K562 (cell line): ENCODE data around the gene FASTK. TPM values are rescaled to one million over a fixed set of nuclear protein-coding genes. Genes with fewer than 3 reads are reported as not detected.
A peak's percentile ranks its signal among the peaks of the same experiment; 100 is the strongest.

Source experiments
- ARID1B ChIP-seq: fragments of 450-650 bp; IDR thresholded peaks from 2 replicates; pipeline ENCODE4 v1.6.1; 2016; ENCODE audit warnings: antibody characterized with exemption, mild to moderate bottlenecking, inconsistent platforms
- BRD9 ChIP-seq: fragments of 450-650 bp; IDR thresholded peaks from 2 replicates; pipeline ENCODE4 v1.6.1; 2018; ENCODE audit warnings: low read depth; ENCODE audit not compliant: partially characterized antibody
- CHCHD3 ChIP-seq: fragments of 250-450 bp; sonication (Bioruptor Pico); IDR thresholded peaks from 2 replicates; pipeline ENCODE4 v2.1.2; 2022; ENCODE audit warnings: mild to moderate bottlenecking
- DIDO1 ChIP-seq: fragments of 450-650 bp; IDR thresholded peaks from 2 replicates; pipeline ENCODE4 v1.6.1; 2016; ENCODE audit warnings: low read depth, missing biosample characterization, missing genetic modification characterization
- ELF2 ChIP-seq: fragments of 250-450 bp; sonication (Bioruptor Pico); IDR thresholded peaks from 2 replicates; pipeline ENCODE4 v1.5.0; 2021; ENCODE audit warnings: mild to moderate bottlenecking
- EP400 ChIP-seq: fragments of 450-650 bp; IDR thresholded peaks from 2 replicates; pipeline ENCODE4 v1.6.1; 2017; ENCODE audit warnings: antibody characterized with exemption, mild to moderate bottlenecking, moderate library complexity
- FOXA1 ChIP-seq: fragments of 450-650 bp; IDR thresholded peaks from 2 replicates; pipeline ENCODE4 v1.6.1; 2016; ENCODE audit warnings: mild to moderate bottlenecking, borderline replicate concordance
- GATAD2A ChIP-seq: fragments of 450-650 bp; IDR thresholded peaks from 2 replicates; pipeline ENCODE4 v1.6.1; 2017
- GTF2A2 ChIP-seq: IDR thresholded peaks from 2 replicates; pipeline ENCODE4 v1.6.1; 2016; ENCODE audit warnings: mild to moderate bottlenecking, missing genetic modification characterization, missing compliant biosample characterization
- HDGF ChIP-seq: fragments of 450-650 bp; IDR thresholded peaks from 2 replicates; pipeline ENCODE4 v1.6.1; 2016
- KDM2B ChIP-seq: fragments of 250-450 bp; sonication (Bioruptor Pico); IDR thresholded peaks from 2 replicates; pipeline ENCODE4 v1.8.0; 2021; ENCODE audit warnings: mild to moderate bottlenecking, moderate library complexity
- MTA3 ChIP-seq: fragments of 450-650 bp; formaldehyde crosslinking; IDR thresholded peaks from 2 replicates; pipeline ENCODE4 v1.6.1; 2017; ENCODE audit warnings: mild to moderate bottlenecking, borderline replicate concordance
- POLR2B ChIP-seq: fragments of 450-650 bp; IDR thresholded peaks from 2 replicates; pipeline ENCODE4 v1.6.1; 2018; ENCODE audit warnings: low read depth; ENCODE audit not compliant: partially characterized antibody
- RBFOX2 ChIP-seq: fragments of 200-400 bp; formaldehyde crosslinking; IDR thresholded peaks from 2 replicates; pipeline ENCODE4 v1.6.1; 2017; ENCODE audit warnings: low read depth, mild to moderate bottlenecking, low read length, moderate library complexity
- SAP30 ChIP-seq: fragments of 200-600 bp; sonication (generic); IDR thresholded peaks from 2 replicates; pipeline ENCODE4 v1.6.1; 2012; ENCODE audit warnings: borderline replicate concordance, low read depth, mild to moderate bottlenecking, moderate library complexity, low read length, control low read depth, inconsistent platforms; ENCODE audit not compliant: insufficient read depth, poor library complexity, severe bottlenecking
- SMAD2 ChIP-seq: fragments of 150-350 bp; IDR thresholded peaks from 2 replicates; pipeline ENCODE4 v1.6.1; 2014; ENCODE audit warnings: low read depth, mild to moderate bottlenecking, low read length
- SRSF1 ChIP-seq: fragments of 200-400 bp; formaldehyde crosslinking; IDR thresholded peaks from 2 replicates; pipeline ENCODE4 v1.6.1; 2017; ENCODE audit warnings: mild to moderate bottlenecking, low read depth, low read length, moderate library complexity
- WHSC1 ChIP-seq: IDR thresholded peaks from one replicate; pipeline ENCODE4 v1.6.1; 2012; ENCODE audit warnings: low read length, control low read depth, inconsistent platforms
- ZFP1 ChIP-seq: fragments of 450-650 bp; formaldehyde crosslinking; IDR thresholded peaks from 2 replicates; pipeline ENCODE4 v1.4.0; 2020; ENCODE audit warnings: mild to moderate bottlenecking, mixed read lengths
- ZNF133 ChIP-seq: fragments of 250-450 bp; sonication (Bioruptor Pico); IDR thresholded peaks from 2 replicates; pipeline ENCODE4 v1.4.0; 2020; ENCODE audit warnings: mild to moderate bottlenecking
- ZNF224 ChIP-seq: sonication (generic); formaldehyde crosslinking; IDR thresholded peaks from 2 replicates; pipeline ENCODE4 v1.8.0; 2022; ENCODE audit warnings: mild to moderate bottlenecking, missing genetic modification reagents
- ZNF699 ChIP-seq: fragments of 250-450 bp; sonication (Bioruptor Pico); IDR thresholded peaks from 2 replicates; pipeline ENCODE4 v1.8.0; 2021; ENCODE audit warnings: mild to moderate bottlenecking, moderate library complexity; ENCODE audit not compliant: insufficient replicate concordance
- ZNF785 ChIP-seq: fragments of 250-450 bp; sonication (Bioruptor Pico); IDR thresholded peaks from 2 replicates; pipeline ENCODE4 v1.4.0; 2020; ENCODE audit warnings: mild to moderate bottlenecking
- ZSCAN32 ChIP-seq: fragments of 450-650 bp; formaldehyde crosslinking; IDR thresholded peaks from 2 replicates; pipeline ENCODE4 v1.4.0; 2020; ENCODE audit warnings: mild to moderate bottlenecking, moderate library complexity
- polyA plus RNA-seq, 8 experiments: library from polyadenylated mRNA; depleted of rRNA in 4 of 8; stranded (reverse) in 5 of 8; unstranded in 3 of 8; fragments of >200 nt; fragmentation: Nextera tagmentation in 2 of 8; fragmentation: Illumina TruSeq in 1 of 8; extraction: Ambion mirVana in 2 of 8; extraction: Trizol in 1 of 8; gene quantifications; 2 replicates each; pipeline versions ENCODE4 v1.2.1 to v1.2.3, GENCODE V29; 2011 to 2014; ENCODE audit warnings: inconsistent platforms in 1 of 8, missing spikeins in 1 of 8
- total RNA-seq, 7 experiments: library from RNA; depleted of rRNA in 6 of 7; stranded (reverse); fragments of >200 nt in 6 of 7; fragmentation: Illumina TruSeq in 2 of 7; extraction: Trizol in 2 of 7; gene quantifications; 2 replicates each; pipeline versions ENCODE4 v1.2.1 to v1.2.3, GENCODE V29; 2011 to 2021; ENCODE audit warnings: low replicate concordance in 1 of 7
- TF ChIP-seq, protein P1 (sequence below): fragments of 450-650 bp; IDR thresholded peaks from one replicate; pipeline ENCODE4 v1.6.1; 2018; ENCODE audit warnings: mild to moderate bottlenecking, moderate library complexity; ENCODE audit not compliant: partially characterized antibody
- TF ChIP-seq, protein P2 (sequence below): fragments of 250-450 bp; sonication (Bioruptor Pico); IDR thresholded peaks from 2 replicates; pipeline ENCODE4 v1.9.0; 2021; ENCODE audit warnings: mild to moderate bottlenecking
- TF ChIP-seq, protein P3 (sequence below), 2 experiments: fragments of 450-650 bp in 1 of 2; IDR thresholded peaks; 2 replicates each; pipeline ENCODE4 v1.6.1; 2011 to 2017; ENCODE audit warnings: low read depth in 2 of 2, antibody characterized with exemption in 1 of 2, borderline replicate concordance in 1 of 2, low read length in 1 of 2, mild to moderate bottlenecking in 1 of 2, mixed read lengths in 1 of 2; ENCODE audit not compliant: control insufficient read depth in 1 of 2

The FASTK gene
- total and polyA plus RNA-seq, 9 of the 15 experiments (the other 6 are each of a cell fraction or from before 2014, with no cell fraction given) = 0.51 to 150 (median 48.2) TPM

DNA sequence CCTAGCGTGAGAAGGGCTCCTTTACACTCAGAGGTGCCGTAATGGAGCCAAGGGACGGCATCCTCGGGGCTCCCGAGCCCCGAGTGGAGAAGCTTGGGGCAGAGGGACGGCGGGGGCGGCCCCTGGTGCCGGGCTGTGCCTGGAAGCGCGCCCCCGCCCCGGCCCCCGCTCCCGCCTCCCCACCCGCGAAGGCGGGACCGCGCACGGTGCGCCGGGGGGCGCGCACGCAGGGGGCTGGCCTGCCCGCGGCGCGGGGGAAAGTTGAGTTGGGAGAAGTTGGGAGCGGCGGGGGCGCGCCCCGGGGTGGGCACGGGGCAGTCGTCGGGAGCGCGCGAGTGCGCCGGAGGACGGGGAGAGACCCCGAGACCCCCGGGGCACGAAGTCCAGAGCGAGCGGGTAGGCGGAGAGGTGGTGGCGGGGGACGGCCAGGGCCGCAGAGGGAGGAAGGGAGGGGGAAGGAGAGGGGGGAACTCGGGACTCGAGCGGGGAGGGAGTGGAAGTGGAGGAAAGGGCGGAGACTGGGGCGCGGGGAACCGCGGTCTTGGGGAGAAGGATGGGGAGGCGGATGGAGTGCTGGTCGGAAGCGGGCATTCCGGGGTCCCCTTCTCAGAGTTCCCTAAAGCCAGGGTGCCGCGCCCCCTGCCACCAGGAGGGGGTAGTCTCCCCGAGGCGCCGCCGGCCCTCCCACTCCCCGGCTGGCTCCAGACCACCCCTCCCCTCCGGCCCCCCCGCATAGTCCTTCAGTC lies 21.1 kb downstream of the FASTK start, which contains the start of gene SLC4A2 (continued):
- TF ChIP-seq, protein P1, sequence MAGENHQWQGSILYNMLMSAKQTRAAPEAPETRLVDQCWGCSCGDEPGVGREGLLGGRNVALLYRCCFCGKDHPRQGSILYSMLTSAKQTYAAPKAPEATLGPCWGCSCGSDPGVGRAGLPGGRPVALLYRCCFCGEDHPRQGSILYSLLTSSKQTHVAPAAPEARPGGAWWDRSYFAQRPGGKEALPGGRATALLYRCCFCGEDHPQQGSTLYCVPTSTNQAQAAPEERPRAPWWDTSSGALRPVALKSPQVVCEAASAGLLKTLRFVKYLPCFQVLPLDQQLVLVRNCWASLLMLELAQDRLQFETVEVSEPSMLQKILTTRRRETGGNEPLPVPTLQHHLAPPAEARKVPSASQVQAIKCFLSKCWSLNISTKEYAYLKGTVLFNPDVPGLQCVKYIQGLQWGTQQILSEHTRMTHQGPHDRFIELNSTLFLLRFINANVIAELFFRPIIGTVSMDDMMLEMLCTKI = no peak
- TF ChIP-seq ZNF133 (CRISPR knock-in tag) (no peak), CHCHD3 (CRISPR knock-in tag) (no peak), ELF2 (CRISPR knock-in tag) (no peak; the same call in 1 of the 2 replicates), WHSC1 (no peak), ZNF224 (CRISPR knock-in tag) (no peak), EP400 (no peak), ARID1B (peak; percentile 54; the same call in 1 of the 2 replicates), SAP30 (peak; percentile 17), MTA3 (no peak), BRD9 (no peak), SRSF1 (no peak), RBFOX2 (peak; percentile 68), SMAD2 (no peak), FOXA1 (no peak), ZNF699 (CRISPR knock-in tag) (no peak), KDM2B (CRISPR knock-in tag) (no peak), ZFP1 (CRISPR knock-in tag) (no peak), POLR2B (peak; percentile 62), GTF2A2 (tag) (no peak), ZSCAN32 (no peak), HDGF (no peak), ZNF785 (CRISPR knock-in tag) (no peak), GATAD2A (peak; percentile 62; the same call in 1 of the 2 replicates), DIDO1 (tag) (no peak)
- TF ChIP-seq, protein P2, sequence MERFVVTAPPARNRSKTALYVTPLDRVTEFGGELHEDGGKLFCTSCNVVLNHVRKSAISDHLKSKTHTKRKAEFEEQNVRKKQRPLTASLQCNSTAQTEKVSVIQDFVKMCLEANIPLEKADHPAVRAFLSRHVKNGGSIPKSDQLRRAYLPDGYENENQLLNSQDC (CRISPR knock-in tag) = no peak
- TF ChIP-seq, protein P3, sequence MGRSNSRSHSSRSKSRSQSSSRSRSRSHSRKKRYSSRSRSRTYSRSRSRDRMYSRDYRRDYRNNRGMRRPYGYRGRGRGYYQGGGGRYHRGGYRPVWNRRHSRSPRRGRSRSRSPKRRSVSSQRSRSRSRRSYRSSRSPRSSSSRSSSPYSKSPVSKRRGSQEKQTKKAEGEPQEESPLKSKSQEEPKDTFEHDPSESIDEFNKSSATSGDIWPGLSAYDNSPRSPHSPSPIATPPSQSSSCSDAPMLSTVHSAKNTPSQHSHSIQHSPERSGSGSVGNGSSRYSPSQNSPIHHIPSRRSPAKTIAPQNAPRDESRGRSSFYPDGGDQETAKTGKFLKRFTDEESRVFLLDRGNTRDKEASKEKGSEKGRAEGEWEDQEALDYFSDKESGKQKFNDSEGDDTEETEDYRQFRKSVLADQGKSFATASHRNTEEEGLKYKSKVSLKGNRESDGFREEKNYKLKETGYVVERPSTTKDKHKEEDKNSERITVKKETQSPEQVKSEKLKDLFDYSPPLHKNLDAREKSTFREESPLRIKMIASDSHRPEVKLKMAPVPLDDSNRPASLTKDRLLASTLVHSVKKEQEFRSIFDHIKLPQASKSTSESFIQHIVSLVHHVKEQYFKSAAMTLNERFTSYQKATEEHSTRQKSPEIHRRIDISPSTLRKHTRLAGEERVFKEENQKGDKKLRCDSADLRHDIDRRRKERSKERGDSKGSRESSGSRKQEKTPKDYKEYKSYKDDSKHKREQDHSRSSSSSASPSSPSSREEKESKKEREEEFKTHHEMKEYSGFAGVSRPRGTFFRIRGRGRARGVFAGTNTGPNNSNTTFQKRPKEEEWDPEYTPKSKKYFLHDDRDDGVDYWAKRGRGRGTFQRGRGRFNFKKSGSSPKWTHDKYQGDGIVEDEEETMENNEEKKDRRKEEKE (IDR thresholded peaks at IDR 0.05; ENCODE audit: borderline replicate concordance in 1 of 2, control insufficient read depth in 1 of 2, low read depth in 2 of 2, low read length in 1 of 2) = no peak
